EL (cell line): ENCODE results near the gene SFI1.
"Not testable (repeated sequence)": the region's sequence is repeated elsewhere in the genome, so short reads cannot be mapped to it uniquely, and the experiment has no call there.

Experiments
- DNase-seq: peaks from one replicate; pipeline ENCODE4 v3.0.0-alpha.2; 2016

The SFI1 gene

DNA sequence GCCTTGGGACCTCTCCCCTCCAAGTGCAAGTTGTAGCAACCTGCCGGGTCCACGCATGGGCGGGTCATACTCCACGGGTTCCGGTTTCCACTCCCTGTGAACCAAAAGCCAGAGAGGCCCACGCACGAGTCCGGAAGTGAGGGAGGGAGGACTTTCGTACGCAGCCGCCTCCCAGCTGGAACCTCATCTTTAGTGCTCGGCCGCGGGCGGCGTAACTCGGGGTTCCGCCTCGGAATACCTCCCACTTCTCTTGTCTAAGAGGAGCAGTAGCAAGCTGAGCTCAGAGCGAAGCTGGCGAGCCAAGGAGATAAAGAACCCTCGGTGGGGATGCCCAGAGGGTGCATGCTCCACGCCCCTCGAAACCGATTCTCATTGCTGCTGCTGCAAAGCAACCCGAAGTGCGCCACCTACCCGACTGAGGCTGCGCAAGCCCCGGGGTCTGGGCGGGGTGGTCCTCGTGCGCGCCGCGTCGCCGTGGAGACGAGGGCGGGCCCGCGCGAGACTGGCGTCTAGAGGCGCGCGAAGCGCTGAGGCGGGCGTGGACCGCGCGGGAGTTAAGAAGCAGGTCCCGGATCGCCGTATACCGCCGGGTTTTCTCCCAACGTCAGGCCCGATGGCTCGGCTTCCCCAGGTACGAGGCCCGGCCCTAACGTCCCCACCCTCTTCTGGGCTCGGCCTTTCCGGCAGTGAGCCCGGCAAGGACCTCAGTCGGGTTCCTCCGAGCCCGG lies at the start of gene SFI1:
Gene SFI1 (plus strand): TSS at position 530 of the 728 bp plus-strand sequence. CDS start 11,749 bp downstream, outside the sequence.
- DNase-seq = peak; percentile 92

DNA sequence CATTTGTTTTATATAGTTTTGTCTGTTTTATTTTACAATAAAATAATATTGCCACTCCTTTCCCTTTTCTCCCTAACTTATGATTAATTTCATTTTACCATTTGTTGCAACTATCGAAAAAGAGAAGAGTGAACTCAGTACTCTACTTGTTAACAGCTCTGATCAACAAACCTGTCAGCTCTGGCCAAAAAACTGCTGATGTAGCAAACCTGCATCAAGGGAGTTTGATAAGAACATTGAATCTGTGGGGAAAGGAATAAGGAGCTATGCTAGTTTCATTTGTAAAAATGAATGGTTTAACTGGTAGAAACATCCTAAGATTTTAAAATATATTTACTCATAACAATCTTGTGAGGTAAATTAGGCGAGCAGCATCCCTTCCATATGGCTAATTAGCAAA lies 49.6 kb upstream of the SFI1 start:
- DNase-seq = no peak

DNA sequence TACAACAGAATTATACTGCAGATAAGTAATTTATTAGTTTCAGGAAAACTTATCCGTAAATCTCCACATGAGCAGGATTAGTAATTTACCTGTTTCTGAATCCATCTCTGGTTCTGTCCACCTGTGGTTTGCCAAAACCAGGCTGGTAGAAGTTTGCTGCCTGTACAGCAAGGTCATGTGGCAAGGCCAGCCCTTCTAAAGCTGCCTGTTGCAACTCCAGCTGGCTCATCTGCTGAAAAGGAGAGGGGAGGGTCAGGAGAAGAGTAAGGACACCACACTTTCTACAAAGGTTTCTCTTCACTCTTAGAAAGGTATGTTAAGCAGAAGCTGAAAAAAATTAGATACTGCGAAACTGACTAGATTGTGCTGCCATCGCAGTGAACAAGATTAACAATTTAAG lies 49.0 kb upstream of the SFI1 start:
- DNase-seq = no peak

DNA sequence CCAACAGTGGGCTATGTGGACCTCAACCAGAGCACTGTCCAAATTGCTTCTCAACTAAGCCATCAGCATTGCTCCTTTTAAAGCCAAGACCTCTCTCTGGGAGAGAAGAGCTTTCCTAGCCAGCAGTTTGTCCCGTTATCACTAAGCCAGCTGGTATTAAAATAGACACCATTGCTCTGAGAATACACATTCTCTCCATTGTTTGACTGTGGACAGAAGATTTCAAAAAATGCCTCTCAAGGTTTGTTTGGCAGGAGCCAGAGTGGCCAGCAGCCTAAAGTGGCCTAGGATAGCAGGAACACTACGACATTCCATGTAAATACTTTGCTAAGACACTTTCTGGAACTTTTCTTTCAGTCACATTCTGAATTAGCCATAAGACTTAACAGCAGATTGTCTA lies 48.0 kb upstream of the SFI1 start:
- no peak for DNase-seq

DNA sequence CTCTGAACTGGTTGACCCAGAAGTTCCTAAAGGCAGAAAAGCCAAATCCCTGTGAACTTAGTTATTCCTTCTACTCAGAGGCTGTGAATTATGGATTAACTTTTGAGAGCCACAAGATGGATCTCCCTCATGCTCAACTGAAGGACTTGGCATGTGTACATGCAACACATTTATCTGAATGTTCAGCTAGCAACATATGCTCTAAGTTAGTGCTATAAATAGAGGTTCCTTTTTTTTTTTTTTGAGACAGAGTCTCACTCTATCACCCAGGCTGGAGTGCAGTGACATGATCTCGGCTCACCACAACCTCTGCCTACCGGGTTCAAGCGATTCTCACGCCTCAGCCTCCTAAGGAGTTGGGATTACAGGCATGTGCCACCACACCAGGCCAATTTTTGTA lies 46.8 kb upstream of the SFI1 start:
- DNase-seq = no peak

GRCh38 chr22:31451709-31452571 lies 44.4 kb upstream of the SFI1 start:
- peak; percentile 66 for DNase-seq

DNA sequence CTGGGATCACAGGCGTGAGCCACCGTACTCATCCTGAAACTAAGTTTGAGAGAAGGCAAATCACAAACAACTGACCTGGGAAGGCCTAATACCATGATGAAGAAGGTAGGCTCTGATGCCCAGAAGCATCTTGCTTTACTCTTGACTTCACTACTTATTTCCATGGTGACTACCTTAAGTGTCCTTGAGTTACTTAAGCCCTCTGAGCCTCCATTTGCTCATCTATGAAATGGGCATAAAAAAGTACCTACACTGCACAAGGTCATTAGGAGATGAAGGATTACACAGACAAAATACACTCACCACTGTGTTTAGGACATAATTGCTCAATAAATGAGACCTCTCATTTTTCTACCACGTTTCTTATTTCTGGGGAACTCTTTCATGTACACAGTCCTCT lies 34.6 kb upstream of the SFI1 start:
- no peak for DNase-seq

DNA sequence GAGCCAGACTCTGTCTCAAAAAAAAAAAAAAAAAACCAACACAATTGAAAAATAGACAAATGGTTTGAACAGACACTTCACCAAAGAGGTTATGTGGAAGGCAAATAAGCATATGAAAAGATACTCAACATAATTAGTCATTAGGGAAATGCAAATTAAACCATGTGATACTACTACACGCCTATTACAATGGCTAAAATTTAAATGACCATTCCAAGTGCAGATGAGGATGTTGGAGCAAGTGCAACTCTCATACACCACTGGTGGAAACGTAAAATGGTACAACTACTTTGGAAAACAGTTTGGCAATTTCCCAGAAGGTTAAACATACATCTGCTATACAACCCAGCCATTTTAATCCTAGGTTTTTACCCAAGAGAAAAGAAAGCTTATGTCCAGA lies 31.0 kb upstream of the SFI1 start:
- no peak for DNase-seq

DNA sequence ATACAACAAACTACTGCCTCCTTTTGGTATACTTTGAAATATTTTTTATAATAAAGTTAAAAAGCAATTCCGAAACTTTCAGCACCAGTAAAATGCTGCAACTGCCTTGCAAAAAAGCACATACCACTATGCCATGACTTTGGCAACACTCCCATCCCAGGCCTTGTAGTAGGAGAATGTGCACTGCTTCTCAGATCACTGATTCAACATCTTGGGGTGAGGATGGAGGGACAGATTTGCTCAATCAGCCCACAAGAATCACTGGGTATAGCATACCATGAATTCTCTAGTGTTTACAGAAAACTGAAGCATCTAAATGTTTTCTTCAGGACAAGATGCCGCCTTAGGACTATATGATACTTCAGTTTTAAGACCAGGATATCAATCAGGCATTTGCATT lies 21.6 kb upstream of the SFI1 start:
- peak; percentile 81 for DNase-seq

DNA sequence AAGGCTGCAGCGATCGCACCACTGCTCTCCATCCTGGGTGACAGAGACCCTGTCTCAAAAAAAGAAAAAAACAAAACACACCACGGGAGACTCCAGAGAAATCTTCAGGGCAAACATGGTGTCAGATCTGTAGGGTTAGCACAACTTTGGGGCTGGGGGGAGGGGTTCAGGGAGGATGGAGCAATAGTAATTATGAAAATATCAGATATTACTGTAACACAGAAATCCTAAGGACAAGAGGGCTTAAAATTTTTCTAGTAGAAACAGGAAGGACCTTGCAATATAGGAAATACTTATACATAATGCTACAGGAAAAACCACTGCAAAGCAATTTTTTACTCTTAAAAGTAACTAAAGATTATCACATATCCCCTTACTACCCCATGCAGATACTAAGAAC lies 20.5 kb upstream of the SFI1 start:
- DNase-seq = no peak

- no peak for DNase-seq
Observed at GRCh38 chr22:31477329-31477728, 19.0 kb upstream of the SFI1 start.

DNA sequence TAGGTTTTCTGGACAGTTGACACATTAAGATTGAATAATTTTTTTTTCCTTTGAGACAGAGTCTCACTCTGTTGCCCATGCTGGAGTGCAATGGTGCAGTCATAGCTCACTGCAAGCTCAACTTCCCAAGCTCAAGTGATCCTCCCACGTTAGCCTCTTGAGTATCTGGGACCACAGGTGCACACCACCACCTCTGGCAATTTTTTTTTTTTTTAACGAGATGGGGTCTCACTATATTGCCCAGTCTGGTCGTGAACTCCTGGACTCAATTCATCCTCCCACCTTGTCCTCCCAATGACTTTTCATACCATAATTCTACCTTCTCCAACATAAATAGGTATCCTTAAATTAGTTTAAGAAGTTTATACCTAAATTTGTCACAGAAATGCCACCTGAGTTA lies 15.2 kb upstream of the SFI1 start:
- no peak for DNase-seq

DNA sequence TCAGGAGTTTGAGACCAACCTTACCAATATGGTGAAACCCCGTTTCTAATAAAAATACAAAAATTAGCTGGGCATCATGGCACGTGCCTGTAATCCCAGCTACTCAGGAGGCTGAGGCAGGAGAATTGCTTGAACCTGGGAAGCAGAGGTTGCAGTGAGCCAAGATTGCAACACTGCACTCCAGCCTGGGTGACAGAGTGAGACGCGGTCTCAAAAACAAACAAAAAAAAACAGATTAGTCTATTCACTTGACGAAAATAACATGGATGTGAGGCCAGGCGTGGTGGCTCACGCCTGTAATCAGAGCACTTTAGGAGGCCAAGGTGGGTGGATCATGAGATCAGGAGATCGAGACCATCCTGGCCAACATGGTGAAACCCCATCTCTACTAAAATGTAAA lies 13.9 kb upstream of the SFI1 start:
- DNase-seq = not testable (repeated sequence)

DNA sequence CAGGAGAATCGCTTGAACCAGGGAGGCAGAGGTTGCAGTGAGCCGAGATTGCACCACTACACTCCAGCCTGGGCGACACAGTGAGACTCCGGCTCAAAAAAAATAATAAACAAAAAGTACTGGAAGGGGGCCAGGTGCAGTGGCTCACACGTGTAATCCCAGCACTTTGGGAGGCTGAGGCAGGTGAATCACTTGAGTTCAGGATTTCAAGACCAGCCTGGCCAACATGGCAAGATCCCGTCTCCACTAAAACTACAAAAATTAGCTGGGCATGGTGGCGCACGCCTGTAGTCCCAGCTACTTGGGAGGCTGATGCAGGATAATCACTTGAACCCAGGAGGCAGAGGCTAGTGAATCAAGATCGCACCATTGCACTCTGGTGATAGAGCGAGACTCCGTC lies 10.0 kb upstream of the SFI1 start:
- not testable (repeated sequence) for DNase-seq

GRCh38 chr22:31486951-31487350 lies 9.4 kb upstream of the SFI1 start:
- no peak for DNase-seq

GRCh38 chr22:31488346-31488883 lies 7.9 kb upstream of the SFI1 start:
- DNase-seq = no peak

DNA sequence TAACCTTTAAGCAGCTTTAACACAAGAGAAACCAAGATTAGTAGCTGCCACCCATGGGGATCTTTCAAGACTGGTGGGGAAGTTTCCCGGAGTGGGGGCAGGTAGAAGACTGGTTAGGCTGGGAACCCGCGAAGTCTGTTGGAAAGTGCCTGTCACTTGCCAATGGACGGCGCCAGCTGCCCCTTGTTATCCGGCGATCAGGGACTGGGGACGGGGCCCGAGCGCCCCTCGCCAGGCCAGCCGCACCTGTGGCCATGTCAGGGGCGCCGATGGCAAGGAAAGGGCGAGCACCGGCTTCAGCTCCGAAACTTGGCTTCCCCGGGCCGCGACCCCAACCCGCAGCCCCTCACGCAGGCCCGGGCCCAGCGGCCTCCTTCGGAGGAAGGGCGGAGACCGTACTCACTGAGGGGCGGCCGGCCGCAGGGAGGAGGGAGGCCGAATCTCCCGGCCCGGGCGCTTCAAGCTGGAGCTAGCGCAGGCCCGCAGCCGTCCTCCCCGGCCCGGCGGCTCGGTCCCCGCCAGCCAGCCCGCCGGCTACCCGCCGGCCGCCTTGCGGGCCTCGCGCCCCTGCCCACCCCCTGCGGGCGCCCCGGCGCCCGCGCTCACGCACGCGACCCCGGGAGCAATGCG lies 7.2 kb upstream of the SFI1 start:
- DNase-seq = peak; percentile 42

DNA sequence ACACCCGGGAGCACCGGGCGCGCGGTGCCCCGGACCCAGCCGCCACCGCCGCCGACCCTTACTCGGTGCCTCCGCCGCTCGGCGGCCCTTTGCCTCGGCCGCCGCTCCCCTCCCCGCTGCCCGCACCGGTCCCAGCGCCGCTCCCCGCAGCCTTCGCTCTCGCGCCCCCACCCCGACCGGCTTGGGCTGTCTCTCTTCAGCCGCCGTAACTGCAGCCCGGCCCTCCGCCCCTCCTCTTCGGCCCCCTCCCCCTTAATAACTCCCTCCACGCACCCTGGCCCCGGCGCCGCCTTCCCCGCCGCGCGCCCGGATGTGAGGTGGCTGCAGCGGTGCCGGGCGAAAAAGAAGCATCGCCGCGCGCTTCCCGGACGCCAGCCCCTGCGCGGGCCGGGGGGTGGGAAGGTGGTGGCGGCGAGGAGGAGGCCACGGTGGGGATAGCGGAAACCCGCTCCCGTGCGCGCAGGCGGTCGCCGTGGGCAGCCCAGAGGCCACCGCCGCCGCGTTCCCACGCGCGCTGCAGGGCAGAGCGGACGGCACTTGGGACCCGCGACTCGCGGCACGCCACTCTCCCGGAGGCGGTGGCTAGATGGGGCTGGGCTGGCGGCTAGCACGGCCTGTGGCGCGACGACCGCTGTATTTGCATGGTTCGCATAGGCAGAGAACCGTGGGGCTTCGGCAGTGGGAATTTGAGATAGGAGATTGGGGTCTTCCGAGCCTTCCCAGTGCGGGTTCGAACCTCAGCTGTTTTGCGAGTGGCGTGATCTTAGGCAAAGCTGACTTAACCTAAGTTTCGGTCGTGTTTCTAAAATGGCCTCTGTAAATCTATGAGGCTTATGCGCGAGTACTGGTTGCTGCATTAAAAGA lies 6.5 kb upstream of the SFI1 start, which contains the start of gene EIF4ENIF1:
Gene EIF4ENIF1 (minus strand): TSS at position 211 of the 864 bp plus-strand sequence. CDS start 1,124 bp downstream, outside the sequence.
- peak; percentile 80 for DNase-seq

DNA sequence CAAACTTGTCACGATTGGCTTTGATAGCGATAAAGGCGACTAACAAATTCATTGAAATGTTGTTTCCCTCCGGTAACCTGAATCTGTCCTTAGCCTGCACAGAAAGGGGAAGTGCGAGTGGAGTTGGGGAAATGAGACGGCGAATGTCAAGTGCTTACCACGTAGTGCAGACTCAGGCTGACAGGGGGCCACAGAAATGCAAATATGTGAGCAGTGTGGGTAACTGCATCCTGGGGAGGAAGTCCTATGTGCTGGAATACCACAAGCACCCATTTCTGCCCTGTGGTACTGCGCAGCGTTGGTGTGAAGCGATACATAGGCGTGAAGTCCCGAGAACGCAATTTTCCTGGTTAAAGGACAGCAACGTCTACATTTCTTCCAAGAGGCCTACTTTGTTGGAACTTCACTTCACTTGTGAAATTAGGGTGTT lies 5.8 kb upstream of the SFI1 start:
- peak; percentile 80 for DNase-seq

DNA sequence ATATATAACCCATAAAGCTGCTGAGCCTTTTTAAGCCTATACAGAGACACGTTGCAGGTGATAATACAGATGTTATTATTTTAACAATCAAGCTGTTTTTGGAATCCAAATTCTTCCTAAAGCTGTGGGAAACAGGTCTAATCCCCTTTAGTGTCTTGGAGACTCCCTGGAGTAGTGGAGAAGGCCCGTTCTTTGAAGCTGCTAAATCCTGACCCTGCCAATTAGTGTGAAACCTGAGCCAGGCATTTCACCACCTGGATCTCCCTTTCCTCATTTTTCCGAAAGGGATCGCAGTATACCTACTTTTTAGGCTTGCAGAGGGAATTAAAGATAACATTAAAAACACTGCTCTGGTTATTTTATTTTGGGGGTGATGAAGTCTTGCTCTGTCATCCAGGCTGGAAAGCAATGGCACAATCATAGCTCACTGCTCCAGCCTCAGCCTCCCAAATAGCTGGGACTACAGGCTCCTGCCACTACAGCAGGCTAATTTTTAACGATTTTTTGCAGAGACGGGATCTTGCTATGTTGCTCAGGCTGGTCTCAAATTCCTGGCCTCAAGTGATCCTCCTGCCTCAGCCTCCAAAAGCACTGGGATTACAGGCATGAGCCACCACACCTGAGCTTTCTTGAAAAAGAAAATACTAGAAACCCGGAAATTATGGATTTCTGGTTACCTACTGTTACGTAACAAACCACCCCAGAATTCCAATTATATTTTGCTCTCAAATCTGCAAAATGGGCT lies 4.9 kb upstream of the SFI1 start:
- no peak for DNase-seq

- DNase-seq = no peak
Observed at GRCh38 chr22:31492151-31492550, 4.2 kb upstream of the SFI1 start.

DNA sequence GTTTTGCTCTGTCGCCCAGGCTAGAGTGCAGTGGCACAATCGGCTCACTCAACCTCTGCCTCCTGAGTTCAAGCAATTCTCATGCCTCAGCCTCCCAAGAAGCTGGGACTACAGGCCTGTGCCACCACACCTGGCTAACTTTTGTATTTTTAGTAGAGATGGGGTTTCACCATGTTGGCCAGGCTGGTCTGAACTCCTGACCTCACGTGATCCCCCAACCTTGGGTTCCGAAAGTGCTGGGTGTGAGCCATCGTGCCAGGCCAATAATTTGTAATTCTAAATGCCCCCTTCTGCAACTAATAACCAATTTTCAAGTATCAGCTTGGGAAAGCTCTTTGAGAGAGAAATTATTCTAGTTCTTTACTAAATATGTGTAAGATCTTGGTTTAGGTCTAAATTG lies 3.0 kb upstream of the SFI1 start:
- not testable (repeated sequence) for DNase-seq
